Skin of body (tissue), 2 donors: Measurements from ENCODE around the gene RIPOR3. TPM values are rescaled to one million over a fixed set of nuclear protein-coding genes. Genes with fewer than 3 reads are reported as not detected.
"Not testable (repeated sequence)": the region's sequence is repeated elsewhere in the genome, so short reads cannot be mapped to it uniquely, and the experiment has no call there.

Experiments used
- DNase-seq: peaks from one replicate; lab custom pipeline; 2025; lab: John Stamatoyannopoulos, UW
- total RNA-seq: library from RNA; depleted of rRNA; stranded (reverse); fragments of >200 nt; gene quantifications from one replicate; pipeline ENCODE4 v1.2.3, GENCODE V29; 2014

RIPOR3 gene
- total RNA-seq, 1 donor from 2014 or later = 16.1 TPM

- DNase-seq = no peak
These were observed 31.2 kb downstream of the RIPOR3 start for GRCh38 chr20:50659975-50660670.

GRCh38 chr20:50658804-50659380, 32.5 kb downstream of the RIPOR3 start:
- DNase-seq = peak; percentile 47

GRCh38 chr20:50655311-50655880, 35.9 kb downstream of the RIPOR3 start:
- peak; percentile 97 for DNase-seq

- peak; percentile 90 for DNase-seq
These were observed 36.4 kb downstream of the RIPOR3 start for GRCh38 chr20:50654904-50655303.

- DNase-seq = no peak
These were observed 38.5 kb downstream of the RIPOR3 start for GRCh38 chr20:50652702-50653294.

- DNase-seq = no peak
These were observed 39.7 kb downstream of the RIPOR3 start for GRCh38 chr20:50651676-50652075.

- DNase-seq = no peak
These were observed 41.8 kb downstream of the RIPOR3 start for GRCh38 chr20:50649590-50649989.

GRCh38 chr20:50648651-50649050, 42.7 kb downstream of the RIPOR3 start:
- DNase-seq = no peak

- peak; percentile 83 for DNase-seq
These were observed 44.8 kb downstream of the RIPOR3 start for GRCh38 chr20:50646483-50646996.

- DNase-seq = no peak
These were observed 45.9 kb downstream of the RIPOR3 start for GRCh38 chr20:50645253-50646068.

- no peak for DNase-seq
These were observed 49.0 kb downstream of the RIPOR3 start for GRCh38 chr20:50642288-50642803.

GRCh38 chr20:50641625-50642287, 49.6 kb downstream of the RIPOR3 start:
- DNase-seq = not testable (repeated sequence)

GRCh38 chr20:50639971-50640711, 51.2 kb downstream of the RIPOR3 start:
- DNase-seq = not testable (repeated sequence)

GRCh38 chr20:50638015-50638847, 53.1 kb downstream of the RIPOR3 start:
- not testable (repeated sequence) for DNase-seq

GRCh38 chr20:50636601-50637540, 54.5 kb downstream of the RIPOR3 start:
- DNase-seq = no peak

GRCh38 chr20:50635676-50636600, 55.4 kb downstream of the RIPOR3 start:
- peak; percentile 51 for DNase-seq
